ENCODE measurements around the gene FIBP. TPM values are rescaled to one million over a fixed set of nuclear protein-coding genes. Genes with fewer than 3 reads are reported as not detected.
A peak's percentile ranks its signal among the peaks of the same experiment; 100 is the strongest.

FIBP gene
- total and polyA plus RNA-seq, 10 of the 15 experiments (the other 5 are each of a cell fraction or from before 2014, with no cell fraction given), result 65.1 to 182 (median 94.6) TPM

- peak overlapping the region; percentile 97 for H3K9ac ChIP-seq (ENCODE audit: control insufficient read depth, insufficient read depth, low read length)
- intact Hi-C loops (cut with micrococcal nuclease; ENCODE audit: unreplicated experiment), result no loop called here
- FAIRE-seq, result no peak
Measured at GRCh38 chr11:65861533-65862183, 26.6 kb downstream of the FIBP start.

More at GRCh38 chr11:65861533-65862183, 26.6 kb downstream of the FIBP start:
- H3K4me3 ChIP-seq, result peak overlapping the region; percentile 85
- peak overlapping the region; percentile 97 for H3K4me2 ChIP-seq (ENCODE audit: control insufficient read depth, insufficient read depth)
- H3K27me3 ChIP-seq (replicated peaks in 1 of 2; ENCODE audit: control insufficient read depth in 2 of 2, insufficient read depth in 2 of 2, low read length in 1 of 2), result no peaks in the 10 kb centered on the region
- peaks cover 2% of the 10 kb centered on the region for H4K20me1 ChIP-seq (ENCODE audit: control insufficient read depth, insufficient read depth)
- ChIA-PET SMC1A (ENCODE audit: uncharacterized antibody, unreplicated experiment) (interaction anchor here (0.6 to 4.3 kb wide), 2 partner anchors 28 to 92 kb away, joined by 4 to 52 read pairs; partner anchors contain the start of genes CCDC85B and FIBP), POLR2A (interaction anchor here (0.6 to 5.6 kb wide), 5 partner anchors 9 to 150 kb away, joined by 3 to 155 read pairs (median 4); partner anchors contain the start of genes CCDC85B, EFEMP2, FIBP and KAT5), CTCF (interaction anchor here (0.7 to 5.7 kb wide), 4 partner anchors 9 to 82 kb away, joined by 3 to 146 read pairs (median 22); partner anchors contain the start of genes CCDC85B and FIBP), RAD21 (ENCODE audit: unreplicated experiment) (interaction anchor here (5.0 kb wide), 1 partner anchor 29 kb away, joined by 76 read pairs; the partner anchor contains the start of genes CCDC85B and FIBP)
- no TSS peak for BruUV-seq (replicated peaks)
- WGBS (ENCODE audit: insufficient coverage, insufficient replicate concordance, low lambda C conversion rate, missing lambda C conversion rate), result 90% methylated on average over 13 of the region's 13 CpGs
- ATAC-seq (no peak), DNase-seq (ENCODE audit: low read depth, low spot score) (no peak)
- no peak overlapping the region for H2AFZ ChIP-seq (ENCODE audit: control insufficient read depth, low read depth, low read length)
- H3K9me3 ChIP-seq (replicated peaks; ENCODE audit: control insufficient read depth, insufficient read depth, low read length), result no peaks in the 10 kb centered on the region
- TF ChIP-seq, protein P1, sequence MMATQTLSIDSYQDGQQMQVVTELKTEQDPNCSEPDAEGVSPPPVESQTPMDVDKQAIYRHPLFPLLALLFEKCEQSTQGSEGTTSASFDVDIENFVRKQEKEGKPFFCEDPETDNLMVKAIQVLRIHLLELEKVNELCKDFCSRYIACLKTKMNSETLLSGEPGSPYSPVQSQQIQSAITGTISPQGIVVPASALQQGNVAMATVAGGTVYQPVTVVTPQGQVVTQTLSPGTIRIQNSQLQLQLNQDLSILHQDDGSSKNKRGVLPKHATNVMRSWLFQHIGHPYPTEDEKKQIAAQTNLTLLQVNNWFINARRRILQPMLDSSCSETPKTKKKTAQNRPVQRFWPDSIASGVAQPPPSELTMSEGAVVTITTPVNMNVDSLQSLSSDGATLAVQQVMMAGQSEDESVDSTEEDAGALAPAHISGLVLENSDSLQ (IDR thresholded peaks at IDR 0.05), result no peak
- TF ChIP-seq HCFC1 (IDR thresholded peaks at IDR 0.05; ENCODE audit: low read length), result no peak
- no peak for TF ChIP-seq NR2C2 (IDR thresholded peaks at IDR 0.05; ENCODE audit: borderline replicate concordance, control insufficient read depth, insufficient read length, low read depth)
- no peak for TF ChIP-seq ZNF207 (IDR thresholded peaks at IDR 0.05; ENCODE audit: borderline replicate concordance)
- no peak for TF ChIP-seq ZNF274 (IDR thresholded peaks at IDR 0.05; ENCODE audit: insufficient read depth, insufficient read length)
- peaks cover 18 to 32% of the 10 kb centered on the region in 2 experiments for H3K36me3 ChIP-seq (ENCODE audit: control insufficient read depth in 2 of 2, insufficient read depth in 2 of 2, low read length in 1 of 2)
- peak overlapping the region; percentile 100 for H3K27ac ChIP-seq (ENCODE audit: control insufficient read depth, insufficient read depth)
- peaks cover 15% of the 10 kb centered on the region for H3K4me1 ChIP-seq (ENCODE audit: control insufficient read depth, insufficient read depth, low read length)
- in situ Hi-C loops (cut with MboI), result loop anchor here (25.0 kb wide), 1 partner anchor 1624 kb away; the partner anchor contains the start of genes DNAJC4, FKBP2, NUDT22 and PPP1R14B
- peaks cover 39% of the 10 kb centered on the region for H3K79me2 ChIP-seq (ENCODE audit: control insufficient read depth, insufficient read depth, low read length)

All from GM12878 (cell line).